ENCODE measurements around the gene IZUMO2.

- TF ChIP-seq CTCF (IDR thresholded peaks at IDR 0.05; ENCODE audit: borderline replicate concordance, extremely low read depth, low read length, poor library complexity, severe bottlenecking) = no peak
- TF ChIP-seq EZH2 (IDR thresholded peaks at IDR 0.05; ENCODE audit: borderline replicate concordance, low read depth, low read length, severe bottlenecking) = no peak
Observed at GRCh38 chr19:50207730-50208129, 44.6 kb upstream of the IZUMO2 start.

All from DND-41 (cell line).